Right kidney (tissue), 1 donor: ENCODE results near the gene OFD1.
"Not testable (repeated sequence)": the region's sequence is repeated elsewhere in the genome, so short reads cannot be mapped to it uniquely, and the experiment has no call there.

Experiments used
- DNase-seq: peaks from one replicate; pipeline ENCODE4 v3.0.0-alpha.2; 2016

OFD1 gene

GRCh38 chrX:13700380-13700779, 34.2 kb upstream of the OFD1 start:
- DNase-seq: no peak

- DNase-seq: no peak
These were observed 32.3 kb upstream of the OFD1 start for GRCh38 chrX:13702111-13702789.

DNA sequence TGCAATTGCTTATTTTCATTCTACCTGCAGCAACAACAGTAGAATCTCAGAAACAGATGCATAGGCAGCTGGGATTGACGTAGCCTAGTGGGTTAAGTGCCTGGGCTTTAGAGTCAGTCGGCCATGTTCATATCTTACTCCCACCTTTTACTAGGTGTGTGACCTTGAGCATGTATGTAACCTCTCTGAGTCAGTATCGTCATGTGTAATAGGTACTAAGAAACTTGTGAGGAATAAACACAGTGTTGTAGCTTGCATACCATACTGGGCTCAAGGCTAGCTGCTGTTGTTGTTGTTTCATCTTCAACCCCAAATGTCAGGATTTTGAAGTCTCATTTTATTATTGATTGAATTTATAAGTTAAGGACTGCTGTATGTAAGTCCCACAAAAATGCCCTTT, 31.4 kb upstream of the OFD1 start:
- no peak for DNase-seq

GRCh38 chrX:13703589-13703988, 31.0 kb upstream of the OFD1 start:
- DNase-seq: no peak

DNA sequence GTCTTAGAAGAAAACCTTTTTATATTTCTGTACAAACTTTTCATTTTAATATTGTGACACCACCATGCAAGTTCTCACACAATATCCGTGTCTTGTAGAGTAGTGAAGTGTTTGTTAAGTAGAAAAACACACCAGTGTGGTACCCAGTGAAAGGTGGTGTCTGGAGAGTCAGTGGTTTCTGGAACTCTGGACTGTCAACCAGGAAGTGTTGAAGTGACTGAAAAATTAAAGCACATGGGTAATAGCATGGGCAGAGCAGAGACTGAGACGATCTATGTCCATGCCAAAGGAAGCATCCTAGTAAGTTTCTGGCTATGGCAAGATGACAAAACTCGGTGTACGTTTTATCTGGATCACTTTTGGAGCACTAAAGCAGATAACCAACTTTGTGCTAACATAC, 23.4 kb upstream of the OFD1 start:
- no peak for DNase-seq

DNA sequence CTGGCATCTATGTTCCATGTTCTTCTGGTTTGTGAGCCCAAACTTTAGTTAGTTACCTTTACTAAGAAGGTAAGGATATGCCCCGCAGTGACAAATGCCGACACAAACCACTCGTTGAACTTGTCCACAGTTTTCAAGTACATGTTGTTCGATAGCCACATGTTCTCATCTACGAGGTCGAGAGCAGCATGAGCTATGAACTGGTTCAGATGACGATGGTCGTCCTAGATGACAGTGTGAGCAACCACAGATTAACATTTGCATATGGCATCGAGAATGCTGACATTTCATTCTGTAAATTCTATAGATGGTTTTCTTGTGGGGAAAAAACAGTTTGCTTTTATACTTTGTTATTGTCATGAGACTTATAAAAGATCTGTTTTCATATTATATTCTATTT, 18.1 kb upstream of the OFD1 start:
- no peak for DNase-seq

GRCh38 chrX:13716905-13717304, 17.6 kb upstream of the OFD1 start:
- DNase-seq: no peak

GRCh38 chrX:13717700-13718472, 16.7 kb upstream of the OFD1 start:
- no peak for DNase-seq

DNA sequence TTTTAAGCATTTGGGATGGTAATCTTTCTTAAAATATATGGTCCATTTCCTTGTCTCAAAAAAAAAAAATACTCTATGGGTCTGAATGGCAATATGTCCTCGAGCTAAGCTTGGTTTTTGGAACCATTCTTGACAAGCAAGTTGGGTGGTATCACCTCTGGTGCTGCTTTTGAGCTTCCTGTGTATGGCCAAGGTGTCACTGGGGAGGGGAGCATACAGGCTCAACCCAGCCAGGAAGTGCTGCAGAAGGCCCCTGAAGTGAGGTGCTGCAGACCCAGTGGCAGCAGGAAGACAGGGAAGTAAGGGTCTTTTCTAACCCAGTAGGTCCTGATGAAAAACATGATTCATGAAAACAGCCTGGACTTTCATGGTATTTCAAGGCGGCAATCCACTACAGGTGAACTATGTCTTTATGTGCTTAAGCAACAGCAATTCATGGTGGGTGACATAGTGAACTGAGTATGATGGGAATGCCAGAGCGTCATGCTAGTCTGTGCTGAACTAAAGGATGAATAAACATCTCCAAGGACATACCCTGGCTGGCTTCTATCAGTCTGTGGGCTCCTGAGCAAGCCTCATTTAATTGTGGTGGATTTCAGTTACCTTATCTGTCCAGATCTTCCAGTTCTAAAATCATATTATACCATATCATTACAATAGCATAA, 15.2 kb upstream of the OFD1 start:
- DNase-seq: no peak

DNA sequence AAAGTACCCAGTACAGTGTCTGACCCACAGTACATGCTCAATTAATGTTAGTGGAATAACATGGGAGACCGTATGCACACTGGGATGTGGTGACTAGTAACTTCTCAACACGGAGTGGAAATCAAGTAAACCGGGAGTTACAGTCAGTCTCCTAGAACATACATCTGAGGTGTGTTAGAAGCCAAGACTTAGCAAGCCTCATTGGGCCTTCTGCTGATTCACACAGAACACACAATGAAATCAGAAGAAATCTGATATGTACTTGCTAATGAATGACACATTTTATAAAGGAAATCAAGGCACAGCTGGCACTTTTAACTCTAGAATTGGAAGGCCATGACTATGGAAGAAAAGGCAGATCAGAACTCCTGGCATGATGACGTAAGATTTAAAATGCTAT, 13.2 kb upstream of the OFD1 start:
- no peak for DNase-seq

DNA sequence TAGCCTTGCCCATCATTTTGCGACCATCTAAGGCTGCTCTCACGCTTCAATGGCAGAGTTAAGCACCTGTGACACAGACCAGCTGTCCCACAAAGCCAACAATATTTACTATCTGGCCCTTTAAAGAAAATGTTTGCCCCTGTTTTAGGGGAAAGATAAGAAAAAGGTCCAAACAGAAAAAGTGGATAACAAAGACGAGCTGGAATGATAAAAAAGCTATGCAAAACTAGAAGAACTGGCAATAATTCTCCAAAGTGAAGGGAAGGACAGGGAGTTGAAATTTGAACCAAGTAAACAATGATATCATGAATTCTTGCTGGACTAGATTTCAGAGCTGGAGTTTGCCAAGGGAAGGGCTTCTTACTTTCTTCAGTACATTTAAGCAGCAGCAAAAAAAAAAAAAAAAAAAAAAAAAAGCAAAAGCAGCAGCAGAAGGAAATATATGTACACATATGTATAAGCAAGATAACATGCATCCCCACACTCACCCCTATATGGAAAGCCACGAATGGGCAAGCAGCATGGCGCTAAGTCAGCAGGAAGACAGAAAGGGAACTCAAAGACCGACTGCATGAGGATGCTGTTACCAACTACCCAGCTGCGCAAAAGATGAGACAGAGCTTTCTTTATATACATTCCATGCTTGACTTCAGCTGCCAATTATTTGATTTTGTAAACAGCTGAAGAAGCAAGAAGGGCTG, 12.6 kb upstream of the OFD1 start:
- no peak for DNase-seq

GRCh38 chrX:13724878-13725277, 9.7 kb upstream of the OFD1 start:
- DNase-seq: not testable (repeated sequence)

GRCh38 chrX:13726583-13726982, 8.0 kb upstream of the OFD1 start:
- DNase-seq: not testable (repeated sequence)

DNA sequence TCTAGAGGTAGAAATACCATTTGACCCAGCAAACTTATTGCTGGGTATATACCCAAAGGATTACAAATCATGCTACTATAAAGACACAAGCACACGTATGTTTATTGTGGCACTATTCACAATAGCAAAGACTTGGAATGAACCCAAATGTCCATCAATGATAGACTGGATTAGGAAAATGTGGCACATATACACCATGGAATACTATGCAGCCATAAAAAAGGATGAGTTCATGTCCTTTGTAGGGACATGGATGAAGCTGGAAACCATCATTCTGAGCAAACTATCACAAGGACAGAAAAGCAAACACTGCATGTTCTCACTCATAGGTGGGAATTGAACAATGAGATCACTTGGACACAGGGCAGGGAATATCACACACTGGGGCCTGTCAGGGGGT, 4.0 kb upstream of the OFD1 start:
- DNase-seq: not testable (repeated sequence)

- DNase-seq: no peak
These were observed 2.1 kb upstream of the OFD1 start for GRCh38 chrX:13732246-13733067.

DNA sequence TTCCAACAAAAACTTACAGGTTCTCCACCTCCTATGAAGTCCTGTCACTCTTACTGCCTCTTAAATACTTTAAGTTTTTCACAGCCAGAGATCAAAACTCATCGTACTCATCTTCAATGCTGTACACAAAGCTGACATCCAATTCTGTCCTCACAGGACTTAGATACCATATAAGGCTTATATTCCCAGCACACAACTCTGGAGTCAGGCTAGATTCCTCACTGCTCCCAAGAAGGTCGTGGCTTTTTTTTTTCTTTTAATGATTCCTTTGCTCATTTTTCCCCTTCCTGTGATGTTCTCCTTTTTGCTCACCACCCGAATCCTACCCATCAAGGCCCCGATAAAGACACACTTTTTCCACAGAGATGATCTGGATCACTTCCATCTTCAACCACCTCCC, 1.0 kb upstream of the OFD1 start:
- no peak for DNase-seq

DNA sequence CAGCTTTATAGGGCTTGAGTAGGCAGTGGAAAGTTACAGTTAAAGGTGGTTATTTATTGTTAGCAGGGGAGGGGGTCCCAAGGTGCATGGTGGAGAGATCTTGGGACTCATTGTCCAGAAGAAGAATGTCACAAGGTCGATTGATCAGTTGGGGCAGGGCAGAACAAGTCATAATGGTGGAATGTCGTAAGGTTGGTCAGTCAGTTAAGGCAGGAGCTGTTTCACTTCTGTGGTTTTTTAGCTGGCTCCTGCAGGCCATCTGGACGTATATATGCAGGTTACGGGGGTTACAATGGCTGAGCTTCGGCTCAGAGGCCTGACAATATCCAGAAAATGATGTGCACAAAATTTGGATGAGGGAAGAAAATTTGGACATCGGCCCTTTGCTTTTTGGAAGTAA, 7.1 kb downstream of the OFD1 start:
- DNase-seq: no peak

- DNase-seq: no peak
These were observed 8.0 kb downstream of the OFD1 start for GRCh38 chrX:13742397-13743176.

DNA sequence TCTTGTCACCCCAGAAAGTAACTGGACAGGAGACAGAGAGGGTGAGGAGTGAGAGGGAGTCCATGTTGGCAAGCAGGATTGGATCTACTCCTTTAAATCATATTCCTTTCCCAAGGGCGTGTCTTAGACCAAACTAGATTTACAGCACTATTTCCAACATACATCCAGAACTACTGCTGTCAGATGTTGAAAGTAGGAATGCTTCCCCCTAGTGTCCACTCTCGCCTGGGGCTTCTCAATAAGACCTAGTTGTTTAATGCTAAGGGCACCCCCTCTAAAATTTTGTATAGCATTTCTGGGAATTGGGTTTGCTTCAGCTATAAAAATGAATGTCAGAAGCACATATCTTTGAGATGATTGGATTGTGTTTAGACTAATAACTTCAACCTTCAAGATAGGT, 13.3 kb downstream of the OFD1 start:
- DNase-seq: no peak

- DNase-seq: no peak
These were observed 13.9 kb downstream of the OFD1 start for GRCh38 chrX:13748486-13748885.

DNA sequence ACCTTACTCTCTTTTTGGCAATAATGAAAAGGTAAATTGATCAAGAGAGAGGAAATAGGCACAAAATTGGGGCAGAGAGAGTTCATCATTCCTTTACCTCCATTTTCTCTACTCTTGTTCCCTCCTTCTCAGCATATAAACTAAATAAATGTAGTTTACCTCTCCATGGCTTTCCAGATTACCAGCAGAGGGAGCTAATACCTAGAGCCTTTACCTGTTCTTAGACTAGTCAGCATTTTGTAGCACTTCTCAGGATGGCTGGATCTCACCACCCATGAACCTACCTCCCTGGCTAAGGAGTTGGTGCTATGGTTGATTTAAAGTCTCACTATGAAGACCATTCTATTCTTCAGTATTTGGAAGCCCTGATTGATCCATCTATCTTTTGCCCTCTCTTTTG, 15.7 kb downstream of the OFD1 start:
- no peak for DNase-seq
